Endothelial cell (in vitro differentiated cells): ENCODE data around the gene ZNF14. TPM values are rescaled to one million over a fixed set of nuclear protein-coding genes. Genes with fewer than 3 reads are reported as not detected.

Experiments used
- DNase-seq: peaks from one replicate; pipeline ENCODE4 v3.0.0; 2021; ENCODE audit warnings: low spot score
- H3K27ac Mint-ChIP-seq: one replicate; pipeline ENCODE4 v1.8.0; 2021; ENCODE audit warnings: mixed read lengths, inconsistent platforms; ENCODE audit not compliant: unreplicated experiment
- H3K27me3 Mint-ChIP-seq: one replicate; pipeline ENCODE4 v1.8.0; 2021; ENCODE audit warnings: mild to moderate bottlenecking, moderate library complexity, mixed read lengths, inconsistent platforms; ENCODE audit not compliant: unreplicated experiment
- H3K36me3 Mint-ChIP-seq: one replicate; pipeline ENCODE4 v1.8.0; 2021; ENCODE audit warnings: mild to moderate bottlenecking, low read depth, mixed read lengths, inconsistent platforms; ENCODE audit not compliant: unreplicated experiment
- H3K4me1 Mint-ChIP-seq: one replicate; pipeline ENCODE4 v1.8.0; 2021; ENCODE audit warnings: mild to moderate bottlenecking, mixed read lengths, inconsistent platforms; ENCODE audit not compliant: unreplicated experiment
- H3K4me3 Mint-ChIP-seq: one replicate; pipeline ENCODE4 v1.8.0; 2021; ENCODE audit warnings: mild to moderate bottlenecking, mixed read lengths, inconsistent platforms; ENCODE audit not compliant: unreplicated experiment
- H3K9me3 Mint-ChIP-seq: one replicate; pipeline ENCODE4 v1.8.0; 2021; ENCODE audit warnings: mixed read lengths, inconsistent platforms; ENCODE audit not compliant: unreplicated experiment
- total RNA-seq: library from RNA; stranded (reverse); fragmentation: NEBNext Ultra II Directional; extraction: Animal tissue kit (Norgen Biotek cat#: 25700); gene quantifications from one replicate; pipeline ENCODE4 v1.2.1, GENCODE V29; 2021; ENCODE audit not compliant: unreplicated experiment
- TF ChIP-seq, protein P1 (sequence below): fragments of 200-600 bp; sonication (generic); IDR thresholded peaks from one replicate; pipeline ENCODE4 v1.5.0; 2021; ENCODE audit warnings: antibody characterized with exemption; ENCODE audit not compliant: unreplicated experiment

The ZNF14 gene
- total RNA-seq, 1 donor from 2014 or later = 6.8 TPM

DNA sequence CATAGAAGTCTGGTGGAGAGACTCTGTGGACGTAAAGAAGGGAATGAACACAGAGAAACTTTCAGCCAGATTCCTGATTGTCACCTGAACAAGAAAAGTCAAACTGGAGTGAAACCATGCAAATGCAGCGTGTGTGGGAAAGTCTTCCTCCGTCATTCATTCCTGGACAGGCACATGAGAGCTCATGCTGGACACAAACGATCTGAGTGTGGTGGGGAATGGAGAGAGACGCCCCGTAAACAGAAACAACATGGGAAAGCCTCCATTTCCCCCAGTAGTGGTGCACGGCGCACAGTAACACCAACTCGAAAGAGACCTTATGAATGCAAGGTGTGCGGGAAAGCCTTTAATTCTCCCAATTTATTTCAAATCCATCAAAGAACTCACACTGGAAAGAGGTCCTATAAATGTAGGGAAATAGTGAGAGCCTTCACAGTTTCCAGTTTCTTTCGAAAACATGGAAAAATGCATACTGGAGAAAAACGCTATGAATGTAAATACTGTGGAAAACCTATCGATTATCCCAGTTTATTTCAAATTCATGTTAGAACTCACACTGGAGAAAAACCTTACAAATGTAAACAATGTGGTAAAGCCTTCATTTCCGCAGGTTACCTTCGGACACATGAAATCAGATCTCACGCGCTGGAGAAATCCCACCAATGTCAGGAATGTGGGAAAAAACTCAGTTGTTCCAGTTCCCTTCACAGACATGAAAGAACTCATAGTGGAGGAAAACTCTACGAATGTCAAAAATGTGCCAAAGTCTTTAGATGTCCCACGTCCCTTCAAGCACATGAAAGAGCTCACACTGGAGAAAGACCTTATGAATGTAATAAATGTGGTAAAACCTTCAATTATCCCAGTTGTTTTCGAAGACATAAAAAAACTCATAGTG is 53.5 kb downstream of the ZNF14 start:
- H3K36me3 Mint-ChIP-seq = peaks cover 70% of the 10 kb centered on the region
- H3K4me3 Mint-ChIP-seq = peak overlapping the region; percentile 82
- no peak overlapping the region for H3K27ac Mint-ChIP-seq
- H3K4me1 Mint-ChIP-seq = no peaks in the 10 kb centered on the region
- TF ChIP-seq, protein P1, sequence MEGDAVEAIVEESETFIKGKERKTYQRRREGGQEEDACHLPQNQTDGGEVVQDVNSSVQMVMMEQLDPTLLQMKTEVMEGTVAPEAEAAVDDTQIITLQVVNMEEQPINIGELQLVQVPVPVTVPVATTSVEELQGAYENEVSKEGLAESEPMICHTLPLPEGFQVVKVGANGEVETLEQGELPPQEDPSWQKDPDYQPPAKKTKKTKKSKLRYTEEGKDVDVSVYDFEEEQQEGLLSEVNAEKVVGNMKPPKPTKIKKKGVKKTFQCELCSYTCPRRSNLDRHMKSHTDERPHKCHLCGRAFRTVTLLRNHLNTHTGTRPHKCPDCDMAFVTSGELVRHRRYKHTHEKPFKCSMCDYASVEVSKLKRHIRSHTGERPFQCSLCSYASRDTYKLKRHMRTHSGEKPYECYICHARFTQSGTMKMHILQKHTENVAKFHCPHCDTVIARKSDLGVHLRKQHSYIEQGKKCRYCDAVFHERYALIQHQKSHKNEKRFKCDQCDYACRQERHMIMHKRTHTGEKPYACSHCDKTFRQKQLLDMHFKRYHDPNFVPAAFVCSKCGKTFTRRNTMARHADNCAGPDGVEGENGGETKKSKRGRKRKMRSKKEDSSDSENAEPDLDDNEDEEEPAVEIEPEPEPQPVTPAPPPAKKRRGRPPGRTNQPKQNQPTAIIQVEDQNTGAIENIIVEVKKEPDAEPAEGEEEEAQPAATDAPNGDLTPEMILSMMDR = no peak
- no peak for DNase-seq
- H3K27me3 Mint-ChIP-seq = peaks cover 6% of the 10 kb centered on the region
- peaks cover 4% of the 10 kb centered on the region for H3K9me3 Mint-ChIP-seq

DNA sequence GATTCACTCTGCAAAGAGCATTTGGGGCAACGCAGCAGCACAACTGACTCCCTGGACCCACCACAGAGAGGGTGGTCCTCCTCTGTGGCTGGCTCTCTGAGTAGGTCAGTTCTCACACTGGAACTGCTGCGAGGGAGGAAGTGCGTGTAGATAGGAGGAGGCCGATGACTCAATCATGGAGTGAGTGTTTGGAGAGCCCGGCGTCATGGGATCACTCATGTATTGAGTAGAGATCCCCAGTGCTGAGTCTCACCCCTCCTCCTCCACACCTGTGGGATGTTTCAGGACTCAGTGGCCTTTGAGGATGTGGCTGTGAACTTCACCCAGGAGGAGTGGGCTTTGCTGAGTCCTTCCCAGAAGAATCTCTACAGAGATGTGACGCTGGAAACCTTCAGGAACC is 55.3 kb downstream of the ZNF14 start:
- Mint-ChIP-seq H3K4me3 (peak overlapping the region; percentile 73), H3K9me3 (peaks cover 4% of the 10 kb centered on the region), H3K27ac (no peak overlapping the region), H3K27me3 (peaks cover 1% of the 10 kb centered on the region), H3K36me3 (peaks cover 58% of the 10 kb centered on the region), H3K4me1 (no peaks in the 10 kb centered on the region)
- TF ChIP-seq, protein P1 = no peak
- no peak for DNase-seq

DNA sequence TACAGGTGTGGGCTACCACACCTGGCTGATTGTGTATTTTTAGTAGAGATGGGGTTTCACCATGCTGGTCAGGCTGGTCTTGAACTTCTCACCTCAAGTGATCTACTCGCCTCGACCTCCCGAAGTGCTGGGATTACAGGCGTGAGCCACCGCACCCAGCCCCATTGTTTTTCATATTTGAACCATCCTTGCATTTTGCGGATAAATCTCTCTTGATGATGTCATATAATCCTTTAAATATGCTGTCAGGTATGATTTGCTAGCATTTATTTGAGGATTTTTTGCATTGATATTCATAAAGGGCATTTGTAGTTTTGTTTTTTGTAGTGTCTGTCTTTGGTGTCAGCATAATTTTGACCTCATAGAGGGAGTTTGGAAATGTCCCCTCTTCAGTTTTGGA is 58.6 kb downstream of the ZNF14 start:
- H3K36me3 Mint-ChIP-seq = peaks cover 39% of the 10 kb centered on the region
- DNase-seq = no peak
- H3K27me3 Mint-ChIP-seq = peaks cover 10% of the 10 kb centered on the region
- no peak overlapping the region for H3K27ac Mint-ChIP-seq
- peak overlapping the region; percentile 1 for H3K4me3 Mint-ChIP-seq
- peaks cover 4% of the 10 kb centered on the region for H3K9me3 Mint-ChIP-seq
- H3K4me1 Mint-ChIP-seq = peaks cover 11% of the 10 kb centered on the region
- TF ChIP-seq, protein P1 = no peak

DNA sequence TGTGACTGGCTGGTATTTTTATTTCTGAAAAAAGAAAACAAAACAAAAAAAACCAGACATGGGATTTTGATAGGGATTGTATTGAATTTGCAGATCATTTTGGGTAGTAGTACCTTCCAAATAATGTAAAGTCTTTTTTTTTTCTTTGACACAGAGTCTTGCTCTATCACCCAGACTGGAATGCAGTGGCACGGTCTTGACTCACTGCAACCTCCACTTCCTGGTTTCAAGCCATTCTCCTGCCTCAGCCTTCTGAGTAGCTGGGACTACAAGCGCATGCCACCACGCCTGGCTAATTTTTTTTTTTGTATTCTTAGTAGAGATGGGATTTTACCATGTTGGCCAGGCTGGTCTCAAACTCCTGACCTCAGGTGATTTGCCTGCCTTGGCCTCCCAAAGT is 60.1 kb downstream of the ZNF14 start:
- DNase-seq = no peak
- Mint-ChIP-seq H3K27me3 (peaks cover 10% of the 10 kb centered on the region), H3K27ac (no peak overlapping the region), H3K9me3 (peaks cover 2% of the 10 kb centered on the region), H3K4me3 (no peak overlapping the region), H3K4me1 (peaks cover 17% of the 10 kb centered on the region), H3K36me3 (peaks cover 27% of the 10 kb centered on the region)
- TF ChIP-seq, protein P1 = no peak

DNA sequence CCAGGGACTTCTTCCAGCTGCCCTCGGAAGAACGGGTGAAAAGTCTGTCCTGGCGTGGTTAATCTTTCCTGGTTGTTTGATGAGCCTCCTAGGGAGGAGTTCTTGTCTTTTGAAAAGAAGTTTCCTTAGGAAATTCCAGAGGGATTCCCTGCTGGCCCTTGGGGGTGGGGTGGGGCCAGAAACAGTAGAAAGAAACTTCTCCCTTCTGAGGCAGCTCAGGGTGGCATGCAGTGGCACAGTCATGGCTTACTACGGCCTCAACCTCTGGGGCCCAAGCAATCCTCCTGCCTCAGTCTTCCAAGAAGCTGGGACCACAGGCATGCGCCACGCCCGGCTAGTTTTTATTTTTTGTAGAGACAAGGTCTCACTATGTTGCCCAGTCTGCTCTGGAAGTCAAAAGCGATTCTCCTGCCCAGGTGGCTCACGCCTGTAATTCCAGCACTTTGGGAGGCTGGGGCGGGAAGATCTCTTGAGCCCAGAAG is 62.8 kb downstream of the ZNF14 start:
- no peak for DNase-seq
- Mint-ChIP-seq H3K4me3 (peak overlapping the region; percentile 92), H3K27ac (peak overlapping the region; percentile 84), H3K9me3 (no peaks in the 10 kb centered on the region), H3K36me3 (peaks cover 6% of the 10 kb centered on the region), H3K27me3 (peaks cover 12% of the 10 kb centered on the region), H3K4me1 (peaks cover 17% of the 10 kb centered on the region)
- TF ChIP-seq, protein P1 = no peak
